Astrocyte (in vitro differentiated cells and primary cell): Measurements from ENCODE around the gene TCP11X2. TPM values are rescaled to one million over a fixed set of nuclear protein-coding genes. Genes with fewer than 3 reads are reported as not detected.
"Not testable (repeated sequence)": the region's sequence is repeated elsewhere in the genome, so short reads cannot be mapped to it uniquely, and the experiment has no call there.

Experiments
- DNase-seq: peaks from one replicate; pipeline ENCODE4 v3.0.0-alpha.2; 2010; ENCODE audit warnings: low read depth
- FAIRE-seq: peaks from 2 replicates; lab custom pipeline; 2011; peaks lifted over from hg19 to GRCh38; lab: Jason Lieb, UNC
- H2AFZ ChIP-seq: 2 replicates; pipeline ENCODE4 v1.6.0; 2012; ENCODE audit warnings: low read depth, low read length, inconsistent platforms
- H3K27ac ChIP-seq: 2 replicates; pipeline ENCODE4 v1.5.1; 2011; ENCODE audit warnings: low read depth, low read length, inconsistent platforms
- H3K27me3 ChIP-seq: 2 replicates; pipeline ENCODE4 v1.6.0; 2011; ENCODE audit warnings: low read length, inconsistent platforms; ENCODE audit not compliant: insufficient read depth
- H3K36me3 ChIP-seq: 2 replicates; pipeline ENCODE4 v1.5.1; 2011; ENCODE audit warnings: low read length, inconsistent platforms; ENCODE audit not compliant: insufficient read depth
- H3K4me1 ChIP-seq: 2 replicates; pipeline ENCODE4 v1.5.1; 2011; ENCODE audit warnings: low read length, inconsistent platforms; ENCODE audit not compliant: insufficient read depth
- H3K4me2 ChIP-seq: 2 replicates; pipeline ENCODE4 v1.6.0; 2012; ENCODE audit warnings: low read length, inconsistent platforms
- H3K4me3 ChIP-seq: 2 replicates; pipeline ENCODE4 v1.5.1; 2011; ENCODE audit warnings: low read depth, mild to moderate bottlenecking, low read length, inconsistent platforms; ENCODE audit not compliant: insufficient read depth
- H3K79me2 ChIP-seq: 2 replicates; pipeline ENCODE4 v1.6.0; 2012; ENCODE audit warnings: mild to moderate bottlenecking, low read length, inconsistent platforms; ENCODE audit not compliant: insufficient read depth
- H3K9ac ChIP-seq: 2 replicates; pipeline ENCODE4 v1.6.0; 2012; ENCODE audit warnings: mild to moderate bottlenecking, low read length, inconsistent platforms
- H3K9me3 ChIP-seq: 2 replicates; pipeline ENCODE4 v1.5.1; 2012; ENCODE audit warnings: low read depth, mild to moderate bottlenecking, low read length, inconsistent platforms; ENCODE audit not compliant: insufficient read depth
- H4K20me1 ChIP-seq: 2 replicates; pipeline ENCODE4 v1.6.0; 2012; ENCODE audit warnings: low read length, inconsistent platforms; ENCODE audit not compliant: insufficient read depth
- H3K27ac Mint-ChIP-seq: one replicate; pipeline ENCODE4 v1.8.0; 2021; ENCODE audit warnings: mild to moderate bottlenecking, mixed read lengths; ENCODE audit not compliant: unreplicated experiment
- H3K27me3 Mint-ChIP-seq: one replicate; pipeline ENCODE4 v1.8.0; 2021; ENCODE audit warnings: low read depth, mixed read lengths; ENCODE audit not compliant: unreplicated experiment
- H3K36me3 Mint-ChIP-seq: one replicate; pipeline ENCODE4 v1.8.0; 2021; ENCODE audit warnings: low read depth, mixed read lengths; ENCODE audit not compliant: unreplicated experiment
- H3K4me1 Mint-ChIP-seq: one replicate; pipeline ENCODE4 v1.8.0; 2021; ENCODE audit warnings: low read depth, mixed read lengths; ENCODE audit not compliant: unreplicated experiment
- H3K4me3 Mint-ChIP-seq: one replicate; pipeline ENCODE4 v1.8.0; 2021; ENCODE audit warnings: mild to moderate bottlenecking, moderate library complexity, mixed read lengths; ENCODE audit not compliant: unreplicated experiment
- H3K9me3 Mint-ChIP-seq: one replicate; pipeline ENCODE4 v1.8.0; 2021; ENCODE audit warnings: mild to moderate bottlenecking, mixed read lengths; ENCODE audit not compliant: unreplicated experiment
- EZH2 ChIP-seq: IDR thresholded peaks from 2 replicates; pipeline ENCODE4 v1.6.1; 2012; ENCODE audit warnings: mild to moderate bottlenecking, low read length, inconsistent platforms; ENCODE audit not compliant: insufficient read depth
- total RNA-seq: library from RNA; stranded (reverse); gene quantifications from 2 replicates; pipeline ENCODE4 v1.2.1, GENCODE V29; 2021
- TF ChIP-seq, protein P1 (sequence below): IDR thresholded peaks from 2 replicates; pipeline ENCODE4 v1.5.1; 2011; ENCODE audit warnings: low read depth, mild to moderate bottlenecking, inconsistent platforms, low read length, moderate library complexity; ENCODE audit not compliant: insufficient read depth

TCP11X2 gene
- total RNA-seq, 1 donor from 2014 or later, result not detected

DNA sequence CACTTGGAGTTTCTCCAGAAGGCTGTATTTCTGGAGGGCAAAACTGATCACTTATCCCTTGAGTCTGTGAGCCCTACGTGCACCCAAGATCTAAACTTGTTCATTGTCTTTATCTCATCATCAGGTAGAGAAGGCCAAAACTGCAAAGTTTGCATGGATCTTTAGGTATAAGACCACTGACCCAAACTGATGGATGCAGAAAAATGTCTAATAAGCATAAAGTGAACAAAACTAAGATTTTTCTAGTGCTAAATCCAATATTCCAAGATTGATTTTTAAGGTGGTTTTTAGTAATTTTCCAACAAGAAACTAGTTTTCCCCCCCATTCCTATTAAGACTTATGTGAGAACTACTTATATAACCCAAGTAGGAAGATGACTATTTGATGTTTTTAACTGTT is 42.9 kb upstream of the TCP11X2 start:
- no peaks in the 10 kb centered on the region for H3K4me1 ChIP-seq
- no peak overlapping the region for H3K9ac ChIP-seq
- Mint-ChIP-seq H3K27me3 (peaks cover 14% of the 10 kb centered on the region), H3K4me3 (no peak overlapping the region), H3K4me1 (no peaks in the 10 kb centered on the region), H3K36me3 (no peaks in the 10 kb centered on the region), H3K9me3 (no peaks in the 10 kb centered on the region), H3K27ac (no peak overlapping the region)
- no peak overlapping the region for H3K4me3 ChIP-seq
- no peaks in the 10 kb centered on the region for H4K20me1 ChIP-seq
- H3K4me2 ChIP-seq, result no peak overlapping the region
- H3K27ac ChIP-seq, result no peak overlapping the region
- no peaks in the 10 kb centered on the region for H3K79me2 ChIP-seq
- no peak for TF ChIP-seq EZH2
- TF ChIP-seq, protein P1, sequence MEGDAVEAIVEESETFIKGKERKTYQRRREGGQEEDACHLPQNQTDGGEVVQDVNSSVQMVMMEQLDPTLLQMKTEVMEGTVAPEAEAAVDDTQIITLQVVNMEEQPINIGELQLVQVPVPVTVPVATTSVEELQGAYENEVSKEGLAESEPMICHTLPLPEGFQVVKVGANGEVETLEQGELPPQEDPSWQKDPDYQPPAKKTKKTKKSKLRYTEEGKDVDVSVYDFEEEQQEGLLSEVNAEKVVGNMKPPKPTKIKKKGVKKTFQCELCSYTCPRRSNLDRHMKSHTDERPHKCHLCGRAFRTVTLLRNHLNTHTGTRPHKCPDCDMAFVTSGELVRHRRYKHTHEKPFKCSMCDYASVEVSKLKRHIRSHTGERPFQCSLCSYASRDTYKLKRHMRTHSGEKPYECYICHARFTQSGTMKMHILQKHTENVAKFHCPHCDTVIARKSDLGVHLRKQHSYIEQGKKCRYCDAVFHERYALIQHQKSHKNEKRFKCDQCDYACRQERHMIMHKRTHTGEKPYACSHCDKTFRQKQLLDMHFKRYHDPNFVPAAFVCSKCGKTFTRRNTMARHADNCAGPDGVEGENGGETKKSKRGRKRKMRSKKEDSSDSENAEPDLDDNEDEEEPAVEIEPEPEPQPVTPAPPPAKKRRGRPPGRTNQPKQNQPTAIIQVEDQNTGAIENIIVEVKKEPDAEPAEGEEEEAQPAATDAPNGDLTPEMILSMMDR, result no peak
- DNase-seq (no peak), FAIRE-seq (peak; percentile 66)
- H2AFZ ChIP-seq, result no peak overlapping the region
- no peaks in the 10 kb centered on the region for H3K9me3 ChIP-seq
- no peaks in the 10 kb centered on the region for H3K36me3 ChIP-seq
- H3K27me3 ChIP-seq, result no peaks in the 10 kb centered on the region

DNA sequence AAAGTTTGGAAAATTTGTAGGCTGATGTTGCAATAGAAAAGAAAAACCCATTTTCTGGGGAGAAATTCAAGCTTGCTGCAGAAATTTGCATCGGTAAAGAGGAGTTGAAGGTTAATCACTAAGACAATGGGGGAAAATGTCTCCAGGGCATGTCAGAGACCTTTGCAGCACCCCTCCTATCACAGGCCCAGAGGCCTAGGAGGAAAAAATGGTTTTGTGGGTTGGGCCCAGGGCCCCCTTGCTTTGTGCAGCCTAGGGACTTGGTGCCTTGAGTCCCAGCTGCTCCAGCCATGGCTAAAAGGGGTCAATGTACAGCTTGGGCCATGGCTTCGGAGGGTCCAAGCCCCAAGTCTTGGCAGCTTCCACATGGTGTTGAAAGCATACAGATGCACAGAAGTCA is 27.1 kb upstream of the TCP11X2 start:
- FAIRE-seq, result no peak
- no peaks in the 10 kb centered on the region for H3K36me3 Mint-ChIP-seq
- no peak for TF ChIP-seq EZH2
- TF ChIP-seq, protein P1, result no peak

DNA sequence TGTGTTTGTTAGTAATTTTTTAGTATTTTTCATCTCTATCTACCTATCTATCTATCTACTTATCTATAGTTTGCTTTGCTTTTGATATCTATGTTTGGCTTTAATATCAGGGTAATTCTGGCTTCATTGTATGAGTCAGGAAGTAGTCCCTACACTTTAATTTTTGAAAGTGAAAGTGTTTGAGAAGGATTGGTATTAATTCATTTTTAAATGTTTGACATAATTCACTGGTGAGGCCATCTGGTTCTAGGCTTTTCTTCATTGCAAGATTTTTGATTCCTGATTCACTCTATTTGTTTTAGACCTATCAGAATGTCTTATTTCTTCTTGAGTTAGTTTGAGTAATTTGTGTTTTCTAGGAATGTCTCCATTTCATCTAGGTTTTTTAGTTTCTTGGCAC is 20.2 kb upstream of the TCP11X2 start:
- Histone ChIP-seq H3K27me3 (no peaks in the 10 kb centered on the region), H2AFZ (no peak overlapping the region), H3K79me2 (no peaks in the 10 kb centered on the region), H4K20me1 (no peaks in the 10 kb centered on the region), H3K4me3 (no peak overlapping the region), H3K27ac (no peak overlapping the region), H3K9me3 (no peaks in the 10 kb centered on the region), H3K4me1 (no peaks in the 10 kb centered on the region), H3K4me2 (no peak overlapping the region), H3K9ac (no peak overlapping the region), H3K36me3 (no peaks in the 10 kb centered on the region)
- Mint-ChIP-seq H3K36me3 (no peaks in the 10 kb centered on the region), H3K4me1 (no peaks in the 10 kb centered on the region), H3K27ac (no peak overlapping the region), H3K27me3 (peaks cover 2% of the 10 kb centered on the region), H3K9me3 (no peaks in the 10 kb centered on the region), H3K4me3 (no peak overlapping the region)
- TF ChIP-seq, protein P1, result no peak
- TF ChIP-seq EZH2, result no peak
- FAIRE-seq (peak; percentile 41), DNase-seq (no peak)

More for the DNA sequence above, 27.1 kb upstream of the TCP11X2 start:
- H3K27me3 ChIP-seq, result no peaks in the 10 kb centered on the region
- H3K9me3 ChIP-seq, result no peaks in the 10 kb centered on the region
- Mint-ChIP-seq H3K27me3 (peaks cover 2% of the 10 kb centered on the region), H3K27ac (no peak overlapping the region), H3K4me1 (no peaks in the 10 kb centered on the region), H3K4me3 (no peak overlapping the region), H3K9me3 (peaks cover 4% of the 10 kb centered on the region)
- H3K4me2 ChIP-seq, result no peak overlapping the region
- DNase-seq, result no peak
- no peaks in the 10 kb centered on the region for H3K79me2 ChIP-seq
- H4K20me1 ChIP-seq, result no peaks in the 10 kb centered on the region
- no peaks in the 10 kb centered on the region for H3K36me3 ChIP-seq
- H3K4me1 ChIP-seq, result no peaks in the 10 kb centered on the region
- no peak overlapping the region for H3K27ac ChIP-seq
- H2AFZ ChIP-seq, result no peak overlapping the region
- no peak overlapping the region for H3K9ac ChIP-seq
- H3K4me3 ChIP-seq, result no peak overlapping the region

DNA sequence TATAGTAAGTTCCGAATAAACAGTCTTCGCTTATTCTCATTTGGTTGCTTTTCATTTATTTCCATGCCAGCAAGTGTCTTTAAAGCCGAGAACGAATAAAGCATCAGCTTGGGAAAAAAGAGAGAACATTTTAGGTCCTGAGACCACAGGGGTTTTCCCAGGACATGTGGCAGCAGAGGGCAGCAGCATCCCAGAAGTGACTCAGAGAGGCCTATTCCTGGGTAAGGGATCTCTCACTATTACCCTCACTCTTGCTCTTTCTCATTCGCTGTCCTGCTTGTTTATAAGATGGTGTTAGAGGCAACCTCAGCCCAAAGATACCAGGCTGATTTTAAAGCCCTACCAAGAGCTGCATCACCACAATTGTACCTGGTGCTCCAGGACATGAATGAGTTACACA is 7.2 kb upstream of the TCP11X2 start:
- H3K27ac ChIP-seq, H3K4me3 ChIP-seq, H3K79me2 ChIP-seq, H2AFZ ChIP-seq, H3K4me2 ChIP-seq, H3K36me3 Mint-ChIP-seq, H3K27me3 ChIP-seq, H3K9ac ChIP-seq, H3K4me1 Mint-ChIP-seq, DNase-seq, H3K27me3 Mint-ChIP-seq, H3K4me1 ChIP-seq, H3K36me3 ChIP-seq, H3K9me3 ChIP-seq, H3K9me3 Mint-ChIP-seq, H3K27ac Mint-ChIP-seq, H4K20me1 ChIP-seq, H3K4me3 Mint-ChIP-seq: not testable (repeated sequence)
- FAIRE-seq, result peak; percentile 95
